ENCODE results near the gene SAMSN1. TPM values are rescaled to one million over a fixed set of nuclear protein-coding genes. Genes with fewer than 3 reads are reported as not detected.

SAMSN1 gene
- total RNA-seq, 1 donor from 2014 or later = not detected

DNA sequence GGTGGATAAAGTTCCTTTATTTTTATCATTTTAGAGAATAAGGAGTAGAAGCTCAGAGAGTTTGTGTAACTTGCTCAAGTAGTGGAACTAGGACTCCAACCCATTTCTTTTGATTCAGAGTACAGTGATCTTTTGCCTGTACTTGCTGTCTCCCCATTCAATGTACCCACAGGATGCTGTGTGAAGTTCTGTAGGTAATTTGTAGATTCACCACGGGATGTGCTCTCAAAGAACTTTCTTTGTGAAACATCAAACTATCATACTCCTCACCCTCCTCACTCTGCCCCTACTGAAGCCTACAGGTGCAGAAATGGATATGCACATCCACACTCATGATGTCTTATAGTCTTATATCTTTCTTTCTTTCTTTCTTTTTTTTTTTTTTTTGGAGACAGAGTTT lies 97.3 kb downstream of the SAMSN1 start:
- DNase-seq (ENCODE audit: low read depth) = no peak

DNA sequence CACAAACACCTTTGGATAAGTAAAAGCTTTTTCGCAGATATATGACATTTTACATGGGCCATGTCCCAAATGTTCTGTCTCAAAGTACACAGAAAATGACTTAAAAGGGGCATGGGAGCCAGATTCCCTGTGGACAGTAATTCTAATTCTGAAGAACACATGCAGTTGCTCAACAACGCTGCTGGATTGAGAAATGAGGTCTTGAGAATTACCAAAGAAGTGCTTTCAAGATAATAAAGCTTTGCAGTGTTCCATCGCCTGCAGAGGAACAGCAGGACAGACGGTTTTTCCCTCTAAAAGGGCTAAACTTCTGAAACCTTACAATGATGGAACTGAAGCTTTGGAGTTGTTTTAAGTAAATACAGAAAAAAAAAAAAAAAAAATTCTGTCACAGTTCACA lies 107.9 kb downstream of the SAMSN1 start:
- DNase-seq (ENCODE audit: low read depth) = no peak

DNA sequence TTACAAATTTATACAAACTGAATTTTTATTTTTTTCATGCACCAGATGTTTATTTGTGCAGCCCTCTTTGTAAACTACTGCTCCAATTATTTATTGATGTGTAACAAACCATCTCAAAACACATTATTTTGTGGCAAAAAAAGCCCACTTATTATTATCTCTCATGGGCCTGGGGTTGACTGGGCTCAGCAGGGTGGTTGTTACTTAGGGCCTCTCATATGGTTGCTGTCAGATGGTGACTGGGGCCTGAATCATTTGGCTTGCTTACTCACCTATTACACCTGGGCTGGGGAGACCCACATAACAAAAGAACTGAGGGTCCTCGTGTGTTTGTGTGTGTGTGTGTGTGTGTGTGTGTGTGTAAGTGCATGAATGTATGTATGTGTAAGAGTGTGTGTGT lies 110.7 kb downstream of the SAMSN1 start:
- DNase-seq (ENCODE audit: low read depth) = no peak

Other genes starting within 250 kb of the SAMSN1 start
- gene HSPA13, start 163.2 kb downstream of the SAMSN1 start, total RNA-seq = 38.1 and 45.3 TPM in 2 replicates

Measured in myocyte (in vitro differentiated cells).